GM23338 (cell line): ENCODE results near the gene SH3BP2. TPM values are rescaled to one million over a fixed set of nuclear protein-coding genes. Genes with fewer than 3 reads are reported as not detected.

Source experiments
- CREB1 ChIP-seq: fragments of 250-450 bp; sonication (Bioruptor Pico); IDR thresholded peaks from 2 replicates; pipeline ENCODE4 v1.5.0; 2020; ENCODE audit warnings: low read depth, mild to moderate bottlenecking, moderate library complexity
- CTCF ChIP-seq, 2 experiments: fragments of 200-600 bp in 1 of 2; sonication (generic) in 1 of 2; conservative IDR thresholded peaks; 2 replicates each; pipeline versions ENCODE4 v1.5.1 to v1.6.1; 2016 to 2017; ENCODE audit warnings: antibody characterized with exemption in 2 of 2, low read depth in 2 of 2, mild to moderate bottlenecking in 2 of 2, moderate library complexity in 1 of 2
- EZH2 ChIP-seq: fragments of 200-600 bp; sonication (generic); IDR thresholded peaks from one replicate; pipeline ENCODE4 v1.8.0; 2017; ENCODE audit warnings: antibody characterized with exemption, mild to moderate bottlenecking, low read depth; ENCODE audit not compliant: unreplicated experiment
- JUNB ChIP-seq: IDR thresholded peaks from one replicate; pipeline ENCODE4 v1.6.1; 2016; ENCODE audit warnings: antibody characterized with exemption; ENCODE audit not compliant: unreplicated experiment
- NANOG ChIP-seq: IDR thresholded peaks from 2 replicates; pipeline ENCODE4 v1.6.1; 2016; ENCODE audit warnings: antibody characterized with exemption, borderline replicate concordance
- POLR2AphosphoS5 ChIP-seq: IDR thresholded peaks from 2 replicates; pipeline ENCODE4 v1.6.1; 2016; ENCODE audit warnings: antibody characterized with exemption, low read depth
- REST ChIP-seq: IDR thresholded peaks from one replicate; pipeline ENCODE4 v1.6.1; 2018; ENCODE audit warnings: antibody characterized with exemption; ENCODE audit not compliant: unreplicated experiment
- STAT1 ChIP-seq: IDR thresholded peaks from one replicate; pipeline ENCODE4 v1.6.1; 2016; ENCODE audit warnings: antibody characterized with exemption; ENCODE audit not compliant: unreplicated experiment
- ZNF114 ChIP-seq: fragments of 250-450 bp; sonication (Bioruptor Pico); IDR thresholded peaks from 2 replicates; pipeline ENCODE4 v1.5.0; 2020; ENCODE audit warnings: mild to moderate bottlenecking, moderate library complexity
- ZNF331 ChIP-seq: fragments of 250-450 bp; sonication (Bioruptor Pico); IDR thresholded peaks from 2 replicates; pipeline ENCODE4 v1.5.0; 2020; ENCODE audit warnings: low read depth, mild to moderate bottlenecking, moderate library complexity
- ZNF462 ChIP-seq: fragments of 250-450 bp; sonication (Bioruptor Pico); IDR thresholded peaks from 2 replicates; pipeline ENCODE4 v1.5.0; 2020; ENCODE audit warnings: mild to moderate bottlenecking, moderate library complexity
- polyA plus RNA-seq: library from polyadenylated mRNA; unstranded; fragments of >200 nt; fragmentation: Nextera tagmentation; extraction: Ambion mirVana; gene quantifications from 2 replicates; pipeline ENCODE4 v1.2.1, GENCODE V29; 2016
- total RNA-seq: library from RNA; depleted of rRNA; stranded (reverse); fragments of >200 nt; shearing (Covaris generic); gene quantifications from 2 replicates; pipeline ENCODE4 v1.2.3, GENCODE V29; 2014

The SH3BP2 gene
- total and polyA plus RNA-seq, 2 experiments from 2014 or later, result 15.2 to 43.9 TPM

GRCh38 chr4:2829321-2829932, 36.5 kb downstream of the SH3BP2 start (continued):
- no peak for TF ChIP-seq ZNF462
- TF ChIP-seq POLR2AphosphoS5, result no peak
- no peak for TF ChIP-seq EZH2
- no peak for TF ChIP-seq JUNB
- TF ChIP-seq STAT1, result no peak
- TF ChIP-seq ZNF331, result no peak
- no peak for TF ChIP-seq NANOG
- TF ChIP-seq CREB1, result no peak
- TF ChIP-seq CTCF (conservative IDR thresholded peaks at IDR 0.05; ENCODE audit: low read depth in 2 of 2), result no peak
- TF ChIP-seq ZNF114 (CRISPR knock-in tag), result no peak
- no peak for TF ChIP-seq REST
